Measurements from ENCODE around the gene HPN.

GRCh38 chr19:35059799-35060091 lies 18.2 kb downstream of the HPN start:
- no peak for TF ChIP-seq CTCF (IDR thresholded peaks at IDR 0.05; ENCODE audit: low read length)
- TF ChIP-seq EZH2 (IDR thresholded peaks at IDR 0.05; ENCODE audit: borderline replicate concordance, low read length) = no peak
